ENCODE results near the gene CDH10. TPM values are rescaled to one million over a fixed set of nuclear protein-coding genes. Genes with fewer than 3 reads are reported as not detected.

CDH10 gene
- total RNA-seq, 1 experiment from 2014 or later, result 0.31 TPM

GRCh38 chr5:24535646-24536045 is 109.1 kb downstream of the CDH10 start:
- Histone ChIP-seq H2BK120ac (ENCODE audit: low read depth, low read length, poor library complexity, severe bottlenecking) (no peak overlapping the region), H2BK20ac (ENCODE audit: low read depth, low read length, poor library complexity, severe bottlenecking) (no peak overlapping the region), H3K4ac (ENCODE audit: low read depth, low read length) (no peak overlapping the region), H2AK5ac (ENCODE audit: insufficient read length, low read length) (no peak overlapping the region), H3T11ph (ENCODE audit: low read length) (no peak overlapping the region), H3K79me1 (ENCODE audit: insufficient read depth, low read depth, low read length, poor library complexity, severe bottlenecking) (no peaks in the 10 kb centered on the region), H3K79me2 (ENCODE audit: insufficient read depth, low read length) (no peaks in the 10 kb centered on the region), H3K27me3 (ENCODE audit: insufficient read depth, low read length) (no peaks in the 10 kb centered on the region), H3K27ac (ENCODE audit: insufficient read length, low read depth, low read length) (no peak overlapping the region), H3K14ac (ENCODE audit: insufficient read depth, low read length) (no peak overlapping the region), H2BK15ac (ENCODE audit: low read depth, low read length) (no peak overlapping the region), H3K23ac (ENCODE audit: insufficient read length, low read depth, low read length) (no peak overlapping the region), H3K56ac (ENCODE audit: insufficient read length, low read depth, low read length) (no peak overlapping the region), H3K9me3 (ENCODE audit: control insufficient read depth, low read depth, low read length) (no peaks in the 10 kb centered on the region), H3K4me2 (ENCODE audit: insufficient read depth, insufficient read length, low read length) (no peak overlapping the region), H4K20me1 (ENCODE audit: control insufficient read depth, insufficient read depth, insufficient read length) (no peaks in the 10 kb centered on the region), H4K5ac (ENCODE audit: insufficient read length, low read depth, low read length) (no peak overlapping the region), H3K23me2 (ENCODE audit: insufficient read length, low read depth, low read length, poor library complexity, severe bottlenecking) (no peaks in the 10 kb centered on the region), H2BK5ac (ENCODE audit: insufficient read length, low read length) (no peak overlapping the region), H2BK12ac (ENCODE audit: insufficient read length, low read depth, low read length) (no peak overlapping the region), H2AFZ (ENCODE audit: low read length) (no peak overlapping the region), H4K8ac (replicated peaks; ENCODE audit: insufficient read length, low read depth, low read length) (no peak overlapping the region), H3K9ac (ENCODE audit: extremely low read depth, insufficient read length, low read length) (no peak overlapping the region), H3K18ac (ENCODE audit: insufficient read length, low read depth, low read length) (no peak overlapping the region), H3K4me1 (ENCODE audit: insufficient read depth, low read length) (no peaks in the 10 kb centered on the region), H4K91ac (ENCODE audit: insufficient read length, low read depth, low read length) (no peak overlapping the region)
- Mint-ChIP-seq H3K27ac (no peak overlapping the region), H3K27me3 (ENCODE audit: low read depth) (no peaks in the 10 kb centered on the region), H3K4me3 (no peak overlapping the region), H3K36me3 (ENCODE audit: insufficient read depth in 1 of 3, low read depth in 3 of 3) (no peaks in the 10 kb centered on the region), H3K9me3 (no peaks in the 10 kb centered on the region), H3K4me1 (no peaks in the 10 kb centered on the region)
- DNase-seq, result no peak
- WGBS (ENCODE audit: extremely low coverage, insufficient read length, low lambda C conversion rate), result no CpG with 5 or more reads among the region's 2 CpGs
- TF ChIP-seq CTCF (conservative IDR thresholded peaks at IDR 0.05), result peak; percentile 40; the same call in 2 of the 3 replicates

All from H9 (cell line).